ENCODE measurements around the gene YTHDC1. TPM values are rescaled to one million over a fixed set of nuclear protein-coding genes. Genes with fewer than 3 reads are reported as not detected.

YTHDC1 gene
- total and polyA plus RNA-seq, 2 experiments from 2014 or later: 72.3 to 144 TPM

- Histone ChIP-seq H3K9me2 (ENCODE audit: insufficient read depth) (no peaks in the 10 kb centered on the region), H3K27me3 (ENCODE audit: insufficient read depth) (peaks cover 2% of the 10 kb centered on the region; the same call in 1 of the 2 replicates), H3K4me2 (peak overlapping the region; percentile 74), H3K4me3 (peak overlapping the region; percentile 43), H3F3A (replicated peaks; ENCODE audit: low read depth) (no peaks in the 10 kb centered on the region), H2AFZ (no peak overlapping the region), H3K36me3 (ENCODE audit: insufficient read depth) (no peaks in the 10 kb centered on the region), H3K4me1 (ENCODE audit: insufficient read depth) (peaks cover 35% of the 10 kb centered on the region), H3K79me2 (replicated peaks; ENCODE audit: insufficient read depth) (no peaks in the 10 kb centered on the region), H4K20me1 (replicated peaks; ENCODE audit: insufficient read depth) (no peaks in the 10 kb centered on the region), H3K27ac (ENCODE audit: low read depth) (peak overlapping the region; percentile 24)
- Mint-ChIP-seq H3K27me3 (ENCODE audit: insufficient read depth, low read depth, poor library complexity) (peaks cover 4% of the 10 kb centered on the region), H3K27ac (peak overlapping the region; percentile 87), H3K4me1 (peaks cover 69% of the 10 kb centered on the region), H3K4me3 (peak overlapping the region; percentile 70), H3K36me3 (ENCODE audit: low read depth) (no peaks in the 10 kb centered on the region), H3K9me3 (no peaks in the 10 kb centered on the region)
- DNase-seq (ENCODE audit: low spot score) (peak; percentile 81), ATAC-seq (peak; percentile 62)
- TF ChIP-seq CTCF (conservative IDR thresholded peaks at IDR 0.05; ENCODE audit: low read depth in 2 of 2): peak; percentile 80 to 91
- TF ChIP-seq CREB1 (CRISPR knock-in tag; IDR thresholded peaks at IDR 0.05; ENCODE audit: low read depth): no peak
- no peak for TF ChIP-seq EZH2phosphoT487 (IDR thresholded peaks at IDR 0.05; ENCODE audit: unreplicated experiment)
These were observed 26.0 kb upstream of the YTHDC1 start for GRCh38 chr4:68375667-68376559.

GRCh38 chr4:68373513-68373912, 23.6 kb upstream of the YTHDC1 start:
- H2AFZ ChIP-seq: no peak overlapping the region

More at GRCh38 chr4:68373513-68373912, 23.6 kb upstream of the YTHDC1 start:
- Histone ChIP-seq H3K36me3 (ENCODE audit: insufficient read depth) (no peaks in the 10 kb centered on the region), H3K4me3 (peak overlapping the region; percentile 47), H3K27me3 (ENCODE audit: insufficient read depth) (peaks cover 26% of the 10 kb centered on the region), H4K20me1 (replicated peaks; ENCODE audit: insufficient read depth) (no peaks in the 10 kb centered on the region), H3K79me2 (replicated peaks; ENCODE audit: insufficient read depth) (no peaks in the 10 kb centered on the region), H3F3A (replicated peaks; ENCODE audit: low read depth) (no peaks in the 10 kb centered on the region), H3K4me1 (ENCODE audit: insufficient read depth) (peaks cover 24% of the 10 kb centered on the region), H3K4me2 (peak overlapping the region; percentile 66), H3K9me2 (ENCODE audit: insufficient read depth) (no peaks in the 10 kb centered on the region), H3K27ac (ENCODE audit: low read depth) (peak overlapping the region; percentile 50)
- TF ChIP-seq NANOG (IDR thresholded peaks at IDR 0.05; ENCODE audit: borderline replicate concordance) (0 out of 2 replicates have a peak, but pooled peaks have one; percentile 1), POLR2AphosphoS5 (IDR thresholded peaks at IDR 0.05; ENCODE audit: low read depth) (peak; percentile 75), ETS1 (IDR thresholded peaks at IDR 0.05) (peak; percentile 71; the same call in 1 of the 2 replicates), ZNF331 (CRISPR knock-in tag; IDR thresholded peaks at IDR 0.05; ENCODE audit: low read depth) (no peak), JUNB (IDR thresholded peaks at IDR 0.05; ENCODE audit: unreplicated experiment) (no peak)
- Mint-ChIP-seq H3K27me3 (ENCODE audit: insufficient read depth, low read depth, poor library complexity) (peaks cover 19% of the 10 kb centered on the region), H3K9me3 (no peaks in the 10 kb centered on the region), H3K4me3 (peak overlapping the region; percentile 64), H3K4me1 (peaks cover 59% of the 10 kb centered on the region), H3K27ac (peak overlapping the region; percentile 87), H3K36me3 (ENCODE audit: low read depth) (no peaks in the 10 kb centered on the region)
- peak; percentile 96 for ATAC-seq
- DNase-seq (ENCODE audit: low spot score): peak; percentile 95
